Measurements from ENCODE around the gene ABHD14A. TPM values are rescaled to one million over a fixed set of nuclear protein-coding genes. Genes with fewer than 3 reads are reported as not detected.
"Not testable (repeated sequence)": the region's sequence is repeated elsewhere in the genome, so short reads cannot be mapped to it uniquely, and the experiment has no call there.

The ABHD14A gene
- total and polyA plus RNA-seq, 2 of the 4 experiments (the other 2 are of a cell fraction): 3.4 to 10.0 TPM

GRCh38 chr3:51990501-51990971 lies 15.7 kb downstream of the ABHD14A start:
- H4K5ac ChIP-seq (ENCODE audit: low read depth, low read length); H3K4me3 ChIP-seq (ENCODE audit: insufficient read depth, low read depth, low read length); H3K4ac ChIP-seq (ENCODE audit: low read depth, low read length); H3K9ac ChIP-seq (ENCODE audit: low read depth, low read length); DNase-seq; H2BK120ac ChIP-seq (ENCODE audit: low read depth, low read length); H2BK20ac ChIP-seq (ENCODE audit: low read depth, low read length); in situ Hi-C loops (cut with MboI; ENCODE audit: low sequenced_read_pairs); H3K23ac ChIP-seq (ENCODE audit: low read depth, low read length); H3K27ac ChIP-seq (ENCODE audit: insufficient read depth, low read length); H2AFZ ChIP-seq (replicated peaks; ENCODE audit: low read length, poor library complexity); H3K18ac ChIP-seq (ENCODE audit: low read depth, low read length); H3K9me1 ChIP-seq (ENCODE audit: insufficient read depth, low read length); dilution Hi-C loops (cut with HindIII; ENCODE audit: low sequenced_read_pairs, unreplicated experiment); H3K4me2 ChIP-seq (ENCODE audit: low read depth, low read length); H3K27me3 ChIP-seq (ENCODE audit: control insufficient read depth, insufficient read depth, low read length); ATAC-seq (ENCODE audit: low read depth); H3K14ac ChIP-seq (replicated peaks; ENCODE audit: low read depth, low read length); H4K8ac ChIP-seq (ENCODE audit: low read depth in 2 of 2, low read length in 2 of 2); H2BK15ac ChIP-seq (ENCODE audit: low read depth, low read length); CTCF ChIA-PET; BruUV-seq (replicated peaks); H4K91ac ChIP-seq (ENCODE audit: insufficient read depth, low read depth, low read length); H3K56ac ChIP-seq (ENCODE audit: extremely low read depth, insufficient read depth, low read length); H3K9me3 ChIP-seq (ENCODE audit: control insufficient read depth, insufficient read depth, low read length); H2AK9ac ChIP-seq (replicated peaks; ENCODE audit: low read depth, low read length, poor library complexity); H2AK5ac ChIP-seq (ENCODE audit: low read depth, low read length); intact Hi-C loops (cut with micrococcal nuclease); H2BK5ac ChIP-seq (ENCODE audit: low read depth, low read length, poor library complexity, severe bottlenecking): not testable (repeated sequence)
- POLR2A ChIA-PET (ENCODE audit: unreplicated experiment): interaction anchor here (0.6 kb wide), 1 partner anchor 98 kb away, joined by 5 read pairs; no protein-coding TSS in a partner anchor
- Histone ChIP-seq H3K36me3 (ENCODE audit: control insufficient read depth, insufficient read depth, low read length) (peaks cover 31% of the 10 kb centered on the region), H3K4me1 (ENCODE audit: control insufficient read depth, insufficient read depth, low read length) (peaks cover 11% of the 10 kb centered on the region), H3K79me1 (ENCODE audit: low read depth in 1 of 2, low read length in 2 of 2) (peaks cover 24 to 56% of the 10 kb centered on the region in 2 experiments; a peak in 3 of 4 replicates), H4K20me1 (ENCODE audit: insufficient read depth, low read length) (peaks cover 18% of the 10 kb centered on the region; the same call in 1 of the 2 replicates)
- 87% methylated on average over 5 of the region's 38 CpGs; no CpG with 5 or more reads in 1 of the 2 experiments for WGBS, 2 experiments (ENCODE audit: extremely low coverage in 2 of 2, insufficient read length in 1 of 2)
